NCI-H446 treated with DMSO at 0.1 percent for 48 hours (cell line): ENCODE results near the gene HHATL.
"Not testable (repeated sequence)": the region's sequence is repeated elsewhere in the genome, so short reads cannot be mapped to it uniquely, and the experiment has no call there.

ENCODE experiments used
- DNase-seq: peaks from one replicate; lab custom pipeline; 2025; lab: John Stamatoyannopoulos, UW

The HHATL gene

GRCh38 chr3:42734263-42734860 lies 31.8 kb upstream of the HHATL start:
- DNase-seq: no peak

GRCh38 chr3:42733501-42734262 lies 31.1 kb upstream of the HHATL start:
- DNase-seq: no peak

- no peak for DNase-seq
Measured at GRCh38 chr3:42732829-42733459, 30.3 kb upstream of the HHATL start.

- no peak for DNase-seq
Measured at GRCh38 chr3:42732196-42732828, 29.7 kb upstream of the HHATL start.

GRCh38 chr3:42731476-42732195 lies 29.0 kb upstream of the HHATL start:
- no peak for DNase-seq

- DNase-seq: no peak
Measured at GRCh38 chr3:42730706-42731420, 28.3 kb upstream of the HHATL start.

GRCh38 chr3:42730294-42730693 lies 27.7 kb upstream of the HHATL start:
- DNase-seq: no peak

- DNase-seq: peak; percentile 21
Measured at GRCh38 chr3:42729404-42730145, 27.0 kb upstream of the HHATL start.

GRCh38 chr3:42728668-42729364 lies 26.2 kb upstream of the HHATL start:
- DNase-seq: no peak

- DNase-seq: no peak
Measured at GRCh38 chr3:42728056-42728455, 25.5 kb upstream of the HHATL start.

GRCh38 chr3:42725454-42725853 lies 22.9 kb upstream of the HHATL start:
- no peak for DNase-seq

- no peak for DNase-seq
Measured at GRCh38 chr3:42723219-42723618, 20.6 kb upstream of the HHATL start.

- not testable (repeated sequence) for DNase-seq
Measured at GRCh38 chr3:42722442-42722841, 19.8 kb upstream of the HHATL start.

- no peak for DNase-seq
Measured at GRCh38 chr3:42721690-42722089, 19.1 kb upstream of the HHATL start.

GRCh38 chr3:42720126-42720525 lies 17.5 kb upstream of the HHATL start:
- DNase-seq: no peak

- DNase-seq: no peak
Measured at GRCh38 chr3:42719002-42719401, 16.4 kb upstream of the HHATL start.

GRCh38 chr3:42718338-42718737 lies 15.7 kb upstream of the HHATL start:
- no peak for DNase-seq

GRCh38 chr3:42717306-42717705 lies 14.7 kb upstream of the HHATL start:
- DNase-seq: no peak

GRCh38 chr3:42714171-42714852 lies 11.7 kb upstream of the HHATL start:
- DNase-seq: no peak

GRCh38 chr3:42713747-42714146 lies 11.1 kb upstream of the HHATL start:
- DNase-seq: no peak
